Muscle of back (tissue), 13 donors: ENCODE data around the gene RBMY1A1. TPM values are rescaled to one million over a fixed set of nuclear protein-coding genes. Genes with fewer than 3 reads are reported as not detected.
"Not testable (repeated sequence)": the region's sequence is repeated elsewhere in the genome, so short reads cannot be mapped to it uniquely, and the experiment has no call there.

ENCODE experiments used
- DNase-seq, 3 donors: peaks; one replicate each; pipeline versions ENCODE4 v3.0.0 to v3.0.0-alpha.2; 2013
- long read RNA-seq, 9 donors: transcript quantifications; one replicate each; lab custom pipeline, GENCODE V29; 2026
- polyA plus RNA-seq, 10 donors: library from polyadenylated mRNA; unstranded; fragments of 120-200 nt; gene quantifications; one replicate each; pipeline ENCODE4 v1.2.1, GENCODE V29; 2013; ENCODE audit not compliant: insufficient read length in 10 of 10

Gene RBMY1A1
- polyA plus RNA-seq, result not detected
- long read RNA-seq, donor 1, result 0 reads
- long read RNA-seq, donor 2, result 0 reads
- long read RNA-seq, donor 3, result 0 reads
- long read RNA-seq, donor 4, result 0 reads
- long read RNA-seq, donor 5, result 0 reads
- long read RNA-seq, donor 6, result 0 reads
- long read RNA-seq, donor 7, result 0 reads
- long read RNA-seq, donor 8, result 0 reads
- long read RNA-seq, donor 9, result 0 reads

DNA sequence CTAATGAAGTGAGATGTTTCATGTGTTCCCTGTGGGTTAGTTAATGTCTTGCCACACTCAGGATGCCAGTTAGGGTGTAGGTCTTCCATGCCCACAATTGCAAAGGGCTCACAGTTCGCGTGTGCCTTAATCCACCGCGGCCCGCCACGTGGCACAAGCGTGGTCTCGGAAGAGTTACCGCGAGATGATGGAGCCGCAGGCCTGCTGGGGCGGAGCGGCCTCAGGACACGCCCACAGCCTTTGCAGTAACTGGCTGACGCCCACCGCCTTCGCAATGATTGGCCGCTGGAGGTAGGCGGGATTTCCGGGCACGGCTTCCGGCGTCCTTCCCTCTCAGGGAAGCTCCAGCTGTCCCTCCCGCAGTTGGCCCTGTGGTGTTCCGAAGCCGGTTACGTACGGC is at the start of gene RBMY1A1:
Gene RBMY1A1, plus strand, starts transcription at position 301 of the 400 bp plus-strand sequence. CDS start 2,013 bp downstream, outside the sequence.
- not testable (repeated sequence) for DNase-seq

DNA sequence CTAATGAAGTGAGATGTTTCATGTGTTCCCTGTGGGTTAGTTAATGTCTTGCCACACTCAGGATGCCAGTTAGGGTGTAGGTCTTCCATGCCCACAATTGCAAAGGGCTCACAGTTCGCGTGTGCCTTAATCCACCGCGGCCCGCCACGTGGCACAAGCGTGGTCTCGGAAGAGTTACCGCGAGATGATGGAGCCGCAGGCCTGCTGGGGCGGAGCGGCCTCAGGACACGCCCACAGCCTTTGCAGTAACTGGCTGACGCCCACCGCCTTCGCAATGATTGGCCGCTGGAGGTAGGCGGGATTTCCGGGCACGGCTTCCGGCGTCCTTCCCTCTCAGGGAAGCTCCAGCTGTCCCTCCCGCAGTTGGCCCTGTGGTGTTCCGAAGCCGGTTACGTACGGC is 23.6 kb upstream of the RBMY1A1 start, which contains the start of gene RBMY1B:
Gene RBMY1B, plus strand, starts transcription at position 301 of the 400 bp plus-strand sequence. CDS start 2,013 bp downstream, outside the sequence.
- not testable (repeated sequence) for DNase-seq

DNA sequence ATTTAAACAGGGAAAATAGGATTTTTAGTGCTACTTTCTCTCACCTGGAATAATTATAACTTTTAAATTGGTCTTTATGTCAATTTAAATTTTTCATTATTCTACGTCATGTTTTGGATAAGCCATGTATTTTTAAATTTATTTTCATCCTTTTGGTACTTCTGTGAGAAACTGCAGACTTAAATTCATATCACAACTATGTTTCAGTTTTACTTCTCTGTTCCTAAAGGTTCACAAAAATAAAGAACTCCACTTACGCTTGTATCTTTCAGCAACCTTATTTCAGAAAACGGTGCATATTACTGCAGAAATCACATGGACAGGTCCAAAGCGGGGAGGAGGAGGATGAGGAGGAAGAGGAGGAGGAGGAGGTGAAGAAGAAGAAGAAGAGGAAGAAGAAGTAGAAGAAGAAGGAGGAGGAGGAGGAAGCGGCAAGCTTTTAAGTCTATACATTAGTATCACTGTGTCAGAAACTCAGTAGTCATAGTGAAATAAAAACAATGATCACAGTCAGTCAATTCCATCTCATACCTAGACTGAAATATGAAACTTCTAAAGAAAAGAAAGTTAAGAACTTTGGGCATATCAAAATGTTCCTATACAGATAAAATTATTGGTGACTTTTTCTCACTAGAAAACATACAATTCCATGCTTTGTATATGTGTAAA is 24.8 kb downstream of the RBMY1A1 start:
- not testable (repeated sequence) for DNase-seq

DNA sequence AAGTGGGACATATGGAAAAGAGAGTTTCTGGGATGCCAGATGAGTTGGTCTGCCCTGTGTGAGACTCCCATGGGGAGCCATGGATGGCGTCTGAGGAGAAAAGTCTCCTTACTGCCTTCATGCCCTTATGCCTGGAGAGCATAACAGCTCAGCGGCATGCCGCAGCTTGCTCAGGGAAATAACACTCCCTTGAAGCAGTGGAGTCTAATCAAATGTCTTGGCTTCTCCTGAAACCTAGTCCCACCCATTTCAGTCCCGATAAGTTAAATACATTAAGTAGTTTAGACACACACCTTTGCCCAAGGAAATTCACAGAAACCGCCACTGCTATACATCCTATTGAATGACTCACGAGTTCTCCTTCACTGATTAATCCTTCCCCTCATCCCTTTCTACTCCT is 50.8 kb downstream of the RBMY1A1 start:
- no peak for DNase-seq

DNA sequence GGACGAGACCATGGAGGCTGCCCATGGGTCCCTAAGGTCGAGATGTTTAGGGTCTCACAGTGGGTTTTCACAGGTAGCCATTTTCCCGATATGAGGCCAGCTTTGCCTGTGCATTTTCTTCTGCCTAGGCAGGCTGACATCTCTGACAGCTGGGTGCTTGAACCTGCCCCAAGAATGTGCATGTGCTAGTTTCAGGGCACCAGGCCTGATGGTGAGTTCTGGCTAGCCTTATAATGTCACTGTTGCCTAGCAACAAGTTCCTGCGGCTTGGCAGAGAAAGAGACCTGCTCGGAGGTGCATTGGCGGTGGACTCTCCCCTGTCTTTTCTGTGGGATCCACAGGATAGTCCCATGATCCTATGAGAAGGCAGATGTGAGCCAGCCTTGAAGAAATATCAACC is 51.8 kb downstream of the RBMY1A1 start:
- not testable (repeated sequence) for DNase-seq

DNA sequence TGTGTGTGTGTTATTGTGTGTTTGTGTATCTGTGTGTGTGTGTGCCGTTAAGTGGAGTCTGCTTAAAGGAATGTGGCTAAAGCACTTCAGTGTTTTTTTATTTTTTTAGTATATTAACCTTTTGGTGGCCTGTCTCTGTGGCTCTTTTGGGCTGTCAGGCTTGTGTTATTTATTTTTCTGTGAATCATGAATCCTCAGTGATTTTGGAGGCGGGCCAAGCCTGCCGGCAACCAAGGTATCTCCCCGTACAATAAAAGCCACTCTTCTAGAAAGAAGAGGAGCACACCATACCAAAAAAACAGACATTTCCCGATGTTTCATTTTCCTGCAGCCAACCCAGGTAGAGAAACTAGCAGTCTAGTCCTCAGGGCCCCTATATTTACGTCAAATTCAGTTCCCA is 57.4 kb downstream of the RBMY1A1 start:
- no peak for DNase-seq

DNA sequence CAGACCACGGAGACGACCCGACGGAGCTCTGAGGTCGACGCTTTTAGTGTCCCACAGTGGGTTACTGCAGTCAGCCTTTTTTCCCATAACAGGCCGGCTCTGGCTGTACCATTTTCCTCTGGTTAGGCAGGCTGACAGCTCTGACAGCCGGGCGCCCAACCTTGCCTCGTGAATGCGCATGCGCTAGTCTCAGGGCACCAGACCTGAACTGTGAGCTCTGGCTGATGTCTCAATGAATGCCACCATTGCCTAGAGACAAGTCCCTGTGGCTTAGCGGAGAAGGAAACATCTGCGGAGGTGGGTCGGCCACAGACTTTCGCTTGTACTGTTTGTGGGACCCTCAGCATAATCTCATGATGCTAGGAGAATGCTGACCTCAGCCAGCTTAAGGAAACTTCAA is 61.6 kb downstream of the RBMY1A1 start:
- DNase-seq, result not testable (repeated sequence)

Other genes starting within 250 kb of the RBMY1A1 start
- gene RBMY1B, start 23.5 kb upstream of the RBMY1A1 start, polyA plus RNA-seq, result not detected